Ovary (tissue), 3 donors: Measurements from ENCODE around the gene TMED9.

Experiments used
- EP300 ChIP-seq: sonication (generic); formaldehyde crosslinking; IDR thresholded peaks from one replicate; pipeline ENCODE4 v1.6.1; 2017; ENCODE audit warnings: antibody characterized with exemption
- POLR2A ChIP-seq: fragments of 450-650 bp; IDR thresholded peaks from one replicate; pipeline ENCODE4 v1.6.1; 2017; ENCODE audit warnings: antibody characterized with exemption, mild to moderate bottlenecking, moderate library complexity
- TF ChIP-seq, protein P1 (sequence below), 3 donors: fragments of 450-650 bp in 2 of 3; fragments of 200-600 bp in 1 of 3; IDR thresholded peaks; one replicate each; pipeline versions ENCODE4 v1.5.1 to v1.8.0; 2016 to 2022; ENCODE audit warnings: antibody characterized with exemption in 3 of 3, mild to moderate bottlenecking in 1 of 3
- donor health status: DM: no; HTN: no; CAD: no.

DNA sequence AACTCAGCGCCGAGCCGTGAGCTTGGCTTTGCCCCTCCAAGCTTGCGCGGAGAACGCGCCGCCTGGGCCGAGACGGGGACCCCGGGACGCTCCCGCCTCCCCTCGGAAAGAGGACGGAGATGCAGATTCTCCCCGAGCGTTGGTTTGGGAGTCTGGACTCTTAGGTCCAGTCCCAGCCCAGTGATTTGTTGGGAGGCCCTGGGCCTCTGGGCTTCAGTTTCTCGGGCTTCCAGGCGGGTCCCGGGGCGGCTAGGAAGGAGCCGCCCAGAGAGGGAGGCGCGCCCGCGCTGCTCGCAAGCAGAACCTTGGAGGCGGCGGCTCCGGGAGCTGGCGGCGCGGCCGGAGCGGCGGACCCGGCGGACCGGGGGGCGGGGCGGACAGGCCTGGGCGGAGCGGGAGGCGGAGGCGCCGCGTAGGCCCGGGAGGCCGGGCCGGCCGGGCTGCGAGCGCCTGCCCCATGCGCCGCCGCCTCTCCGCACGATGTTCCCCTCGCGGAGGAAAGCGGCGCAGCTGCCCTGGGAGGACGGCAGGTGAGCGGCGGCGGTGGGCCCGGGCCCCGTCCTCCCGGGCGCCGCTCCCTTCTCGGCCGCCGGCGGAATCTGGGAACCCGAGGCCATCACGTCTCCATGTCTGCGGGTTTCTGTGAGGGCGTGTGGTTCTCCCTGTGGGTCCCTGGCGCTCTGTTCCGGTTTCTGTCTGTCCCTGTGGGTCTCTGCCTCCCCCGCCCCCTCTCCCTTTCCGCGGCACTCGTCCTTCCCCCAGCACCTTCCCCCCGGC, 7.9 kb downstream of the TMED9 start, which contains the start of gene B4GALT7:
- TF ChIP-seq, protein P1, sequence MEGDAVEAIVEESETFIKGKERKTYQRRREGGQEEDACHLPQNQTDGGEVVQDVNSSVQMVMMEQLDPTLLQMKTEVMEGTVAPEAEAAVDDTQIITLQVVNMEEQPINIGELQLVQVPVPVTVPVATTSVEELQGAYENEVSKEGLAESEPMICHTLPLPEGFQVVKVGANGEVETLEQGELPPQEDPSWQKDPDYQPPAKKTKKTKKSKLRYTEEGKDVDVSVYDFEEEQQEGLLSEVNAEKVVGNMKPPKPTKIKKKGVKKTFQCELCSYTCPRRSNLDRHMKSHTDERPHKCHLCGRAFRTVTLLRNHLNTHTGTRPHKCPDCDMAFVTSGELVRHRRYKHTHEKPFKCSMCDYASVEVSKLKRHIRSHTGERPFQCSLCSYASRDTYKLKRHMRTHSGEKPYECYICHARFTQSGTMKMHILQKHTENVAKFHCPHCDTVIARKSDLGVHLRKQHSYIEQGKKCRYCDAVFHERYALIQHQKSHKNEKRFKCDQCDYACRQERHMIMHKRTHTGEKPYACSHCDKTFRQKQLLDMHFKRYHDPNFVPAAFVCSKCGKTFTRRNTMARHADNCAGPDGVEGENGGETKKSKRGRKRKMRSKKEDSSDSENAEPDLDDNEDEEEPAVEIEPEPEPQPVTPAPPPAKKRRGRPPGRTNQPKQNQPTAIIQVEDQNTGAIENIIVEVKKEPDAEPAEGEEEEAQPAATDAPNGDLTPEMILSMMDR (IDR thresholded peaks at IDR 0.05), result peak in 1 of 3 donors; percentile 13
- TF ChIP-seq EP300 (no peak), POLR2A (peak; percentile 85)
